ENCODE measurements around the gene PLEKHM2.

Gene PLEKHM2

DNA sequence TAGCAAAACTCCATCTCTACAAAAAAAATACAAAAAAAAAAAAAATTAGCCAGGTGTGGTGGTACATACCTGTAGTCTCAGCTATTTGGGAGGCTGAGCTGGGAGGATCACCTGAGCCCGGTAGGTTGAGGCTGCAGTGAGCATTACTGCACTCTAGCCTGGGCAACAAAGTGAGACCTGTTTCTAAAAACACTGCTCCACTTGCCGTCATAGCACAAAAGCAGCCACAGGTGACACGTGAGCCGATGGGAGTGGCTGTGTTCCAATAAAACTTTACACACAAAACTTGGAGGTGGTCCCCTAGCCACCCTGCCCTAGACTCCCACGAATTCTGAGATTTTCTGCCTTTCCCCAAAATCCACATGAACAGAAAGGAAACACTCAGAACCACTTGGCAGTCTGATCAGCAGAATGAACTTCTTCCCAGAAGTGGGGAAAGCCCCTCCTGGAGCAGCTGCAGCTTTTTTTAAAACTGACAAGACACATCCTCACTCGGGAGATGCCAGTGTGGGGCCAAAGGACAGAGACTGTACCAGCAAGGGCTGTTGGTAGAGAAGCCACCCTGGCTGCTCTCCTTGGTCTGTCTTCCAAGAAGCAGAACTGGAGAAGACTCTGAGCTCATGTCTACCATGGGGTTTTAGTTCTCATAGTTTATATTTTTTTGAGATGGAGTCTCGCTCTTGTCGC is 23.3 kb downstream of the PLEKHM2 start:
- Histone ChIP-seq H3F3A (ENCODE audit: insufficient read depth, low read length) (no peaks in the 10 kb centered on the region), H3K4me2 (ENCODE audit: low read depth, low read length) (no peak overlapping the region), H2AFZ (ENCODE audit: low read length) (no peak overlapping the region), H3K4me3 (ENCODE audit: low read length) (no peak overlapping the region), H3K27ac (ENCODE audit: low read length) (no peak overlapping the region), H3K79me2 (ENCODE audit: low read length) (peaks cover 77% of the 10 kb centered on the region), H3K36me3 (replicated peaks; ENCODE audit: insufficient read depth, low read length) (no peaks in the 10 kb centered on the region), H3K9ac (ENCODE audit: low read length) (no peak overlapping the region), H3K4me1 (ENCODE audit: low read length) (no peaks in the 10 kb centered on the region), H3K9me3 (replicated peaks; ENCODE audit: insufficient read depth, low read length) (no peaks in the 10 kb centered on the region), H3K27me3 (replicated peaks; ENCODE audit: insufficient read depth, low read length) (no peaks in the 10 kb centered on the region), H3K9me2 (replicated peaks; ENCODE audit: insufficient read depth, low read length) (no peaks in the 10 kb centered on the region), H4K20me1 (ENCODE audit: insufficient read depth, low read length) (no peaks in the 10 kb centered on the region)
- DNase-seq = no peak
- TF ChIP-seq EZH2phosphoT487 (IDR thresholded peaks at IDR 0.05; ENCODE audit: low read length) (no peak), EZH2 (optimal IDR thresholded peaks at IDR 0.05; ENCODE audit: low read depth, low read length) (no peak)
- TF ChIP-seq, protein P1, sequence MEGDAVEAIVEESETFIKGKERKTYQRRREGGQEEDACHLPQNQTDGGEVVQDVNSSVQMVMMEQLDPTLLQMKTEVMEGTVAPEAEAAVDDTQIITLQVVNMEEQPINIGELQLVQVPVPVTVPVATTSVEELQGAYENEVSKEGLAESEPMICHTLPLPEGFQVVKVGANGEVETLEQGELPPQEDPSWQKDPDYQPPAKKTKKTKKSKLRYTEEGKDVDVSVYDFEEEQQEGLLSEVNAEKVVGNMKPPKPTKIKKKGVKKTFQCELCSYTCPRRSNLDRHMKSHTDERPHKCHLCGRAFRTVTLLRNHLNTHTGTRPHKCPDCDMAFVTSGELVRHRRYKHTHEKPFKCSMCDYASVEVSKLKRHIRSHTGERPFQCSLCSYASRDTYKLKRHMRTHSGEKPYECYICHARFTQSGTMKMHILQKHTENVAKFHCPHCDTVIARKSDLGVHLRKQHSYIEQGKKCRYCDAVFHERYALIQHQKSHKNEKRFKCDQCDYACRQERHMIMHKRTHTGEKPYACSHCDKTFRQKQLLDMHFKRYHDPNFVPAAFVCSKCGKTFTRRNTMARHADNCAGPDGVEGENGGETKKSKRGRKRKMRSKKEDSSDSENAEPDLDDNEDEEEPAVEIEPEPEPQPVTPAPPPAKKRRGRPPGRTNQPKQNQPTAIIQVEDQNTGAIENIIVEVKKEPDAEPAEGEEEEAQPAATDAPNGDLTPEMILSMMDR (IDR thresholded peaks at IDR 0.05; ENCODE audit: low read length) = no peak

DNA sequence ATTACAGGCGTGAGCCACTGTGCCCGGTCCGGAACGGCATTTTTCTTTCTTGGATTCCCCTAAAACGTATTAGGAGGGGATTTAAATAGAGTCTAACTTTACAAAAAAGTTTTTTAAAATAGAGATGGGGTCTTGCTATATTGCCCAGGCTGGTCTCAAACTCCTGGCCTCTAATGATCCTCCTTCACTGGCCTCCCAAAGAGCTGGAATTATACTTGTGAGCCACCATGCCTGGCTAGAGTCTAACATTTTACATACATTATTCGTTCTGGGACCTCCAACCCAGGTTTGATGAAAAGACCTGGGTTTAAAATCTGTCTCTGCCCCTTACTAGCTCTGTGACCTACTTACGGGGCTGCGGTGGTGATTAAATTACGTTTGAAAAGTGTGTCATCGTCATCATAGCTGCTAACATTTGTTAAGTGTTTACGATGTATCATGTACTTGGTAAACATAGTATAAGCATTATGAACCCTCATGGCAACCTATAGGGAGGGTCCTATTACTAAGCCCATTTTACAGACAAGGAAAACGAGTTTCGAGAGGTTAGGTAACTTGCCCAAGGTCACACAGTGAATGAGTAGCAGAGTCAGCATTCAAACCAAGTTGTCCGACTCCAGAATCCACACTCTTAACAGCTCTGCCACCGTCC is 24.5 kb downstream of the PLEKHM2 start:
- no peaks in the 10 kb centered on the region for H3K9me3 ChIP-seq (replicated peaks; ENCODE audit: insufficient read depth, low read length)
- H3K4me3 ChIP-seq (ENCODE audit: low read length) = no peak overlapping the region
- no peaks in the 10 kb centered on the region for H3K36me3 ChIP-seq (replicated peaks; ENCODE audit: insufficient read depth, low read length)
- DNase-seq = no peak
- H3K79me2 ChIP-seq (ENCODE audit: low read length) = peaks cover 75% of the 10 kb centered on the region
- no peak overlapping the region for H3K27ac ChIP-seq (ENCODE audit: low read length)
- no peaks in the 10 kb centered on the region for H3K9me2 ChIP-seq (replicated peaks; ENCODE audit: insufficient read depth, low read length)
- H3K4me2 ChIP-seq (ENCODE audit: low read depth, low read length) = no peak overlapping the region
- H4K20me1 ChIP-seq (ENCODE audit: insufficient read depth, low read length) = no peaks in the 10 kb centered on the region
- H3K4me1 ChIP-seq (ENCODE audit: low read length) = no peaks in the 10 kb centered on the region
- no peak overlapping the region for H3K9ac ChIP-seq (ENCODE audit: low read length)
- TF ChIP-seq EZH2phosphoT487 (IDR thresholded peaks at IDR 0.05; ENCODE audit: low read length) (no peak), EZH2 (optimal IDR thresholded peaks at IDR 0.05; ENCODE audit: low read depth, low read length) (no peak)
- TF ChIP-seq, protein P1 (IDR thresholded peaks at IDR 0.05; ENCODE audit: low read length) = no peak
- no peak overlapping the region for H2AFZ ChIP-seq (ENCODE audit: low read length)
- no peaks in the 10 kb centered on the region for H3F3A ChIP-seq (ENCODE audit: insufficient read depth, low read length)
- H3K27me3 ChIP-seq (replicated peaks; ENCODE audit: insufficient read depth, low read length) = no peaks in the 10 kb centered on the region

DNA sequence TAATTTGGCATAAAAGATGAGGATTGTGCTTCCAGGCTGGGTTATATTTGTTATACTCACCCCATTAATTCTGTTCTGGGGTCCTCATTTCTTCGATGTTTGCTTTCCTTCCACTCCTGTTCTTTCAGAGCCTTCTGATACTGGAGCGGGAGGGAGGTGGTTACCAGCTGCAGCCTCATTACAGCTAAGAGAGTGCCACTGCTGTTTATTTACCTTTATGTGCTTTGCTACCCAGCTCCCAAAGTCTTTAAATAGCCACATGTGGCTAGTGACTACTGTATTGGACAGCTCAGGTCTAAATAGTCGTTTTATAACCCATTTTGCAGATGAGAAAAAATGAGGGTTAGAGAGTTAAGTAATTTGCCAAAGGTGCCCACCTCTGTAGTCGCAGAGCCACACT is 25.1 kb downstream of the PLEKHM2 start:
- H3K9me3 ChIP-seq (replicated peaks; ENCODE audit: insufficient read depth, low read length) = no peaks in the 10 kb centered on the region
- no peak overlapping the region for H3K4me3 ChIP-seq (ENCODE audit: low read length)
- peaks cover 74% of the 10 kb centered on the region for H3K79me2 ChIP-seq (ENCODE audit: low read length)
- no peak for DNase-seq
- H3K9me2 ChIP-seq (replicated peaks; ENCODE audit: insufficient read depth, low read length) = no peaks in the 10 kb centered on the region
- TF ChIP-seq EZH2 (optimal IDR thresholded peaks at IDR 0.05; ENCODE audit: low read depth, low read length) (no peak), EZH2phosphoT487 (IDR thresholded peaks at IDR 0.05; ENCODE audit: low read length) (no peak)
- TF ChIP-seq, protein P1 (IDR thresholded peaks at IDR 0.05; ENCODE audit: low read length) = no peak
- no peak overlapping the region for H3K9ac ChIP-seq (ENCODE audit: low read length)
- no peaks in the 10 kb centered on the region for H3K4me1 ChIP-seq (ENCODE audit: low read length)
- H3K27me3 ChIP-seq (replicated peaks; ENCODE audit: insufficient read depth, low read length) = no peaks in the 10 kb centered on the region
- no peak overlapping the region for H2AFZ ChIP-seq (ENCODE audit: low read length)
- H3K4me2 ChIP-seq (ENCODE audit: low read depth, low read length) = no peak overlapping the region
- no peaks in the 10 kb centered on the region for H4K20me1 ChIP-seq (ENCODE audit: insufficient read depth, low read length)
- no peak overlapping the region for H3K27ac ChIP-seq (ENCODE audit: low read length)
- no peaks in the 10 kb centered on the region for H3K36me3 ChIP-seq (replicated peaks; ENCODE audit: insufficient read depth, low read length)
- no peaks in the 10 kb centered on the region for H3F3A ChIP-seq (ENCODE audit: insufficient read depth, low read length)

All from MM.1S (cell line).